Testis (tissue), 2 donors: ENCODE measurements around the gene TMEM150B.

Experiments used
- POLR2A ChIP-seq: fragments of 450-650 bp; IDR thresholded peaks from one replicate; pipeline ENCODE4 v1.6.1; 2017; ENCODE audit warnings: antibody characterized with exemption, mild to moderate bottlenecking, moderate library complexity
- TF ChIP-seq, protein P1 (sequence below), 3 experiments: fragments of 450-650 bp in 2 of 3; fragments of 200-600 bp in 1 of 3; sonication (generic) in 1 of 3; IDR thresholded peaks; one replicate each; pipeline ENCODE4 v1.5.1; 2016 to 2019; ENCODE audit warnings: antibody characterized with exemption in 3 of 3, mild to moderate bottlenecking in 2 of 3, moderate library complexity in 1 of 3

DNA sequence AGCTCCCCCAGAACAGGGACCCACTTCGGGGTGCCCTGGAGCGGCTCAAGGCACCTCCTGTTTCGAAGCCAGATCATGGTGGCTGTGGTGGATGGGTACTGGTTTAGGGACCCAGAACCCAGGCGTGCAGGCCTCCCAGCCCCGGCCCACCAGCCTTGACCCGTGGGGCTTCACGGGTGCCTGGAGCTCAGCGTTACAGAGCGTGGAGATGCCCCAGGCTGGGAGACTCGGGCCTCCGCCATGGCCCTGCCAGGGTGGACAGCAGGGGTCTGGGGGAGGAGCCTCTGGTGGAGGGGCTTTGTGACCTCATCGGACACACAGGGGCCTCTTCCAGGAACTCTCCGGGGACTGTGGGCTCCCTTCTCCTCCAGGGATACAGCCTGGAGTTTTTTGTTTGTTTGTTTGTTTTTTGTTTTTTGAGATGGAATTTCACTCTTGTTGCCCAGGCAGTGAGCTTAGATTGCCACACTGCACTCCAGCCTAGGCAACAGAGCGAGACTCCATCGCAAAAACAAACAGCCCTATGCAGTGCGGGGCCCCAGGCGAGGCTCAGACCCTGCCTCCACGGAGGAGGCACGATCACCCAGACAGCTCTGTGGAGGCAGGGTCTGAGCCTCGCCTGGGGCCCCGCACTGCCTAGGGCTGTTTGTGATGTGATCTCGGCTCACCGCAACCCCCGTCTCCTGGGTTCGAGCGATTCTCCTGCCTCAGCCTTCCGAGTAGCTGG is 38.0 kb upstream of the TMEM150B start, which contains the start of gene GARIN5B:
- TF ChIP-seq, protein P1, sequence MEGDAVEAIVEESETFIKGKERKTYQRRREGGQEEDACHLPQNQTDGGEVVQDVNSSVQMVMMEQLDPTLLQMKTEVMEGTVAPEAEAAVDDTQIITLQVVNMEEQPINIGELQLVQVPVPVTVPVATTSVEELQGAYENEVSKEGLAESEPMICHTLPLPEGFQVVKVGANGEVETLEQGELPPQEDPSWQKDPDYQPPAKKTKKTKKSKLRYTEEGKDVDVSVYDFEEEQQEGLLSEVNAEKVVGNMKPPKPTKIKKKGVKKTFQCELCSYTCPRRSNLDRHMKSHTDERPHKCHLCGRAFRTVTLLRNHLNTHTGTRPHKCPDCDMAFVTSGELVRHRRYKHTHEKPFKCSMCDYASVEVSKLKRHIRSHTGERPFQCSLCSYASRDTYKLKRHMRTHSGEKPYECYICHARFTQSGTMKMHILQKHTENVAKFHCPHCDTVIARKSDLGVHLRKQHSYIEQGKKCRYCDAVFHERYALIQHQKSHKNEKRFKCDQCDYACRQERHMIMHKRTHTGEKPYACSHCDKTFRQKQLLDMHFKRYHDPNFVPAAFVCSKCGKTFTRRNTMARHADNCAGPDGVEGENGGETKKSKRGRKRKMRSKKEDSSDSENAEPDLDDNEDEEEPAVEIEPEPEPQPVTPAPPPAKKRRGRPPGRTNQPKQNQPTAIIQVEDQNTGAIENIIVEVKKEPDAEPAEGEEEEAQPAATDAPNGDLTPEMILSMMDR (IDR thresholded peaks at IDR 0.05), result no peak
- TF ChIP-seq POLR2A, result no peak
